Lower leg skin (tissue), 4 donors: ENCODE data around the gene CBY2. TPM values are rescaled to one million over a fixed set of nuclear protein-coding genes. Genes with fewer than 3 reads are reported as not detected.
"Not testable (repeated sequence)": the region's sequence is repeated elsewhere in the genome, so short reads cannot be mapped to it uniquely, and the experiment has no call there.

Experiments used
- DNase-seq, 2 donors: peaks; one replicate each; pipeline ENCODE4 v3.0.0-alpha.2; 2019; ENCODE audit warnings: low spot score in 2 of 2
- H3K4me3 ChIP-seq: fragments of 200-600 bp; sonication (generic); 2 replicates; pipeline ENCODE4 v1.5.1; 2017; ENCODE audit warnings: mild to moderate bottlenecking, low read depth; ENCODE audit not compliant: poor library complexity, severe bottlenecking
- POLR2A ChIP-seq, 2 donors: fragments of 450-650 bp; IDR thresholded peaks; one replicate each; pipeline ENCODE4 v1.6.1; 2016 to 2017; ENCODE audit warnings: antibody characterized with exemption in 2 of 2, mild to moderate bottlenecking in 1 of 2, moderate library complexity in 1 of 2
- WGBS, 2 donors: methylation state at CpG; one replicate each; pipeline ENCODE4 v1.1.5; 2018; 5-methylcytosine and 5-hydroxymethylcytosine counted together
- intact Hi-C: fragments of 100-400 bp; cut with DNase I; formaldehyde crosslinking; loops from one replicate; pipeline ENCODE4 v1.15.0; 2023; ENCODE audit warnings: low total_unique reads
- total RNA-seq, 4 donors: library from RNA; depleted of rRNA; stranded (reverse); fragments of >200 nt; gene quantifications; one replicate each; pipeline ENCODE4 v1.1.0, GENCODE V29; 2016
- TF ChIP-seq, protein P1 (sequence below), 3 donors: fragments of 450-650 bp; IDR thresholded peaks; one replicate each; pipeline ENCODE4 v1.5.1; 2016; ENCODE audit warnings: antibody characterized with exemption in 3 of 3, mild to moderate bottlenecking in 3 of 3, moderate library complexity in 2 of 3

The CBY2 gene
- total RNA-seq, 4 donors from 2014 or later: 0.45 TPM; not detected in 3

DNA sequence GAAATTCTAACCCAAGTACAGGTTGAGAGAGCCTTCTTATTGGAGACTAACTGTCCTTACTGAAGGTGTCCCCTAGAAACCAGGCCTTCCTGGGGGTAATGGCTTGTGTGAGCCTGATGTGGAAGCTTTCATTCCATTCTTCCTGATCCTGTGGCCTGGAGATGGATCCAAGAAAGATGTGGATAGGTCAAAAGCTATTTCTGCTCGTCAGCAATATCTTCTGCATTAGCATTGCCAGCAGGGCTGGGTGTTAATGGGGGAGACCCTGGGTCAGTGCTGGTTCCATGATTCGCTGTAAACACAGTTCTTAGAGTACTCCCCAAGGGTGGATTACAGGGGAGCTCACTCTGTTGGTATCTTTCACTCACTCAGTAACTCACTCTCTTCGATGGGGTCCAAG, 42.9 kb downstream of the CBY2 start:
- no peak for TF ChIP-seq POLR2A (IDR thresholded peaks at IDR 0.05)
- TF ChIP-seq, protein P1, sequence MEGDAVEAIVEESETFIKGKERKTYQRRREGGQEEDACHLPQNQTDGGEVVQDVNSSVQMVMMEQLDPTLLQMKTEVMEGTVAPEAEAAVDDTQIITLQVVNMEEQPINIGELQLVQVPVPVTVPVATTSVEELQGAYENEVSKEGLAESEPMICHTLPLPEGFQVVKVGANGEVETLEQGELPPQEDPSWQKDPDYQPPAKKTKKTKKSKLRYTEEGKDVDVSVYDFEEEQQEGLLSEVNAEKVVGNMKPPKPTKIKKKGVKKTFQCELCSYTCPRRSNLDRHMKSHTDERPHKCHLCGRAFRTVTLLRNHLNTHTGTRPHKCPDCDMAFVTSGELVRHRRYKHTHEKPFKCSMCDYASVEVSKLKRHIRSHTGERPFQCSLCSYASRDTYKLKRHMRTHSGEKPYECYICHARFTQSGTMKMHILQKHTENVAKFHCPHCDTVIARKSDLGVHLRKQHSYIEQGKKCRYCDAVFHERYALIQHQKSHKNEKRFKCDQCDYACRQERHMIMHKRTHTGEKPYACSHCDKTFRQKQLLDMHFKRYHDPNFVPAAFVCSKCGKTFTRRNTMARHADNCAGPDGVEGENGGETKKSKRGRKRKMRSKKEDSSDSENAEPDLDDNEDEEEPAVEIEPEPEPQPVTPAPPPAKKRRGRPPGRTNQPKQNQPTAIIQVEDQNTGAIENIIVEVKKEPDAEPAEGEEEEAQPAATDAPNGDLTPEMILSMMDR (IDR thresholded peaks at IDR 0.05): no peak
- no peak for DNase-seq
- 89 to 90% methylated on average over 3 of the region's 3 CpGs for WGBS, 2 donors
- no peak overlapping the region for H3K4me3 ChIP-seq
- intact Hi-C loops: no loop called here

DNA sequence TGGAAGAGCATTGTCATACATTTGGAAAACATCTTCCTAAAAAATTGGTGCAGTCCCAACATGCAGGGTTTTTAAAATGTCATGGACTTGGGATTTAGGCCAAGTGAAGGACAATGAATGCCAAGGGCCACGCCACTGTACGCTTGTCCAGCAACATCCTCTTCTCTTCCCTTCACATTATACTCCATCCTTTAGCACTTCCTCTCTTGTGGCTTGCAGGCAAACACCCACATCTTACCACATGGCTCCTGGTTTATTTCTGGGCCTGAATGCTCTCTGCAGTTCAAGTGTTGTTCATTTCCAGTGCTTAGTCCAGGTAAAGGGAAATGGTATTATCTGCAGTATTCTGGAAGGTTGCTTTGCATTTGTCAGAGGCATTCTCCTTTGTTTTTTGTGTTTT, 45.0 kb downstream of the CBY2 start:
- TF ChIP-seq, protein P1 (IDR thresholded peaks at IDR 0.05): no peak
- no peak for TF ChIP-seq POLR2A (IDR thresholded peaks at IDR 0.05)
- intact Hi-C loops: no loop called here
- no peak for DNase-seq
- H3K4me3 ChIP-seq: no peak overlapping the region
- WGBS, 2 donors: 58 to 62% methylated on average over 2 of the region's 2 CpGs

DNA sequence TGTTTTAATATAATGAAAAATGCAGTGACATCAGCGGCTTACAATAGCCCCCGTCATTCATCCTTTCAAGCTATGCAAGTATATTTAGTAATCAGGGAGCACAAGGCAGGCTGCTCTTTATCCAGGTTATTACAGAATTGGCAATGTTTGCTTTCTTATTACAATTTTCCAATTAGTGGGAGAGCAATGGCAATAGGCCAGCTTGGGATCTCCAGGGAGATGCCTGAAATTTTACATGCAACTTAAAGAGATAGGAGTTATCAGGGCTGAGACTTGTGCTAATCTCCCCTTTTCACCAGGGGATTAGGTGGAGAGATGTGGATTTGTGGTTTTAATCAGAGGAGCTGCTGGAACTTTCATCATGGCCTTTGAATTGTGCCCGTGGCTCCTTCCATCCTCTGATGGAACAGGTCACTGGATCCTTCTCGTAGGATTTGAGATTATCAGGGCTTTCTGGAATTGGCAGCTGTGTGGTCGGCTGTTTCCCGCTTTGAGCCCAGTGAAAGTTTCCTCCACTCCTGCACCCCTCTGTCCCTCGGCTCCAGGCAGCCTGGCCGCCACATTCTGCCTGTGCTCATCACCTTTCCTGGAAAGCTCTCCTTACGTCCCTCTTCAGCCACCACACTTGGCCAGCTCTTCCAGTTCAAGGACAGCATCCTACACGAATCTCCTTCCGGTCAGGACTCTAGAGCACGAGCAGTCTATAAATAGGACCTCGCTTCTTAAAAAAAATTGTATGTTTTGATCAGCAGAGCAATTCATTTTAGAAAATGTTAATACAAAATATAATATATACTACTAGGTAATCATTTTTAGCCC, 47.0 kb downstream of the CBY2 start:
- no peak for DNase-seq
- no peak overlapping the region for H3K4me3 ChIP-seq
- WGBS, 2 donors: 53 to 59% methylated on average over 13 of the region's 13 CpGs
- intact Hi-C loops: no loop called here
- TF ChIP-seq, protein P1 (IDR thresholded peaks at IDR 0.05): no peak
- no peak for TF ChIP-seq POLR2A (IDR thresholded peaks at IDR 0.05)

DNA sequence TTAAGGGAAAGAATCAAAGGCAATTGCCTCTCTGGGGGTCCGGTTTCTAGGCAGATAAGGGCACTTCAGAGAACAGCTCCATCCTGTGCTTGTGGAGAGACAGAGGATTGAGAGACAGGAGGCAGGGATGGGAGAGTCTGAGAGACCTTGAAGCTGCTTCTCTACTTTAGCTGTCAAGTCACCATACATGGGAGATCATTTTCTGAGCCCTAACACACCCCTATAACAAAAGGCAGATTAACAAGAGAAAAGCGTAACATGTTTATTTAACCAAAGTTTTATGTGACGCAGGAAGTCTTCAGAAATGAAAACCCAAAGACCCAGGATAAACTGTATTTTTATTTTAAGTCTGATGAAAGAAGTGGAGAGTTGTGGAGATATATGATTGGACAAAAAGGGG, 48.4 kb downstream of the CBY2 start:
- TF ChIP-seq POLR2A (IDR thresholded peaks at IDR 0.05): no peak
- TF ChIP-seq, protein P1 (IDR thresholded peaks at IDR 0.05): no peak

DNA sequence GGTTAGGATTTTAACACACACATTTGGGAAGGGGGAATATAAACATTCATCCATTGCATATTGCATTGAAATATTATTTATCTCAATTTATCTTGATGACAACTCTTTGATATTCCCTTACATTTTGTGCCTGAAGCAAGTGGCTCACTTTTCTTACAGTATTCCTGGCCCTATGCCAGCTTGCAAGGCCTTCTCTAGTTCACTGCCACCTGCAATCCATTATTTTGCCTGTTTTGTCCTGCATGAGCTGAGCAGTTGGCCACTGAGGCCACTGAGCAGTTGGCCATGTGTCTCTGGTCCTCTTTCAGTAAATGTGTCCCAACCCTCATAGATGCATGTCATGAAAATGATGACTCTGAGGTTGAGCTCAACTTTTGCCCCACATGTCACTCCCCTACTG, 49.8 kb downstream of the CBY2 start:
- DNase-seq: no peak
- TF ChIP-seq POLR2A (IDR thresholded peaks at IDR 0.05): no peak
- TF ChIP-seq, protein P1 (IDR thresholded peaks at IDR 0.05): no peak
- H3K4me3 ChIP-seq: no peak overlapping the region
- intact Hi-C loops: no loop called here

More for the DNA sequence above, 48.4 kb downstream of the CBY2 start:
- no peak overlapping the region for H3K4me3 ChIP-seq
- intact Hi-C loops: no loop called here
- WGBS, 2 donors: 93 to 96% methylated on average over 3 of the region's 3 CpGs
- DNase-seq: no peak

DNA sequence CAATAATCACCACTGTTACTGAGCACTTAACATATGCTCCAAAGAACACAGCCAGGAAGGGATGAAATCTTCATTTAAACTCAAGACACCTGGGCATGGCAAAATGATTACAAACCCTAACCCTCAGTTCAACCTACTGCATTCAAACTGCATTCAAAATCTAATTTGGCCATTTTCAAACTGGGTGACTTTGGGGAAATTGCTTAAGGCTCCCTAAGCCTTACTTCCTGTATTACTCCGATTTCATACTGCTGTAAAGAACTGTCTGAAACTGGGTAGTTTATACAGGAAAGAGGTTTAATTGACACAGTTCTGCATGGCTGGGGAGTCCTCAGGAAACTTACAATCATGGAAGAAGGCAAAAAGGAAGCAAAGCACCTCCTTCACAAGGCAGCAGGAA, 50.4 kb downstream of the CBY2 start:
- no peak for DNase-seq
- 56 to 66% methylated on average over 1 of the region's 1 CpG for WGBS, 2 donors
- TF ChIP-seq, protein P1 (IDR thresholded peaks at IDR 0.05): no peak
- TF ChIP-seq POLR2A (IDR thresholded peaks at IDR 0.05): no peak
- intact Hi-C loops: no loop called here
- H3K4me3 ChIP-seq: no peak overlapping the region

DNA sequence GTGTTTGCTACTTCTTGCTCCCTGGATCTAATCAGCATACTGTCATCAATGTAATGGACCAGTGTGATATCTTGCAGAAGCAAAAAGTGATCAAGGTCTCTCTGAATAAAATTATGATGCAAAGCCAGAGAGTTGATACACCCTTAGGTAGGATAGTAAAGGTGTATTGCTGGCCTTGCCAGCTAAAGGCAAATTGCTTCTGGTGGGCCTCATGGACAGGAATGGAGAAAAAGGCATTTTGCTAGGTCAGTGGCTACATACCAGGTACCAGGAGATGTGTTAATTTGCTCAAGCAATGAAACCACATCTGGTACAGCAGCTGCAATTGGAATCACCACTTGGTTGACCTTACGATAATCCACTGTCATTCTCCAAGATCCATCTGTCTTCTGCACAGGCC, 54.4 kb downstream of the CBY2 start:
- intact Hi-C loops, DNase-seq, H3K4me3 ChIP-seq: not testable (repeated sequence)
- WGBS, 2 donors: 90 to 100% methylated on average over 1 of the region's 1 CpG

DNA sequence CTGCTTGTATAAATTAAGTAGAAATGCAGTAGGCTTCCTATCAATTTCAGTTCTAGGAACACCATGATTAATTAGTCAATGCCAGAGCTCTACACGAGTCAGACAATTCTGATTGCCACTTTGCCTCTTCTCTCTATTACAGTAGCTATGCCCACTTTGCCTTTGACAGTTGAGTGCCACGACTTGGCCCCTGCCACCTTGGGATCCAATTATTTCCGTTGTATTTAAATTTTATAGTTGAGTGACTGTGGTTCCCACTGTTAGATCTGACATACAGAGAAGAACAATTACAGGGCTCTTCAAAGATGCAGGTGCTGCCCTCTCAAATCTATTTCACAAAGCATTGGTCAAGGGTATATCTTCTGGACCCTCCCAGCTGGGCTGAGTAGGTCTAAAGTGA, 55.5 kb downstream of the CBY2 start:
- H3K4me3 ChIP-seq, DNase-seq, intact Hi-C loops: not testable (repeated sequence)
- 77 to 85% methylated on average over 3 of the region's 3 CpGs for WGBS, 2 donors
